ENCODE data around the gene ARL15.

ARL15 gene

GRCh38 chr5:54285686-54286085 lies 24.7 kb downstream of the ARL15 start:
- no peaks in the 10 kb centered on the region for H3K27me3 ChIP-seq (ENCODE audit: control insufficient read depth in 2 of 2, insufficient read depth in 2 of 2, low read length in 2 of 2)
- no peaks in the 10 kb centered on the region for H3K36me3 ChIP-seq (ENCODE audit: control insufficient read depth in 2 of 2, insufficient read depth in 2 of 2, low read length in 2 of 2)
- no peaks in the 10 kb centered on the region for H3K9me3 ChIP-seq (ENCODE audit: control insufficient read depth in 2 of 2, low read length in 2 of 2)
- no peak overlapping the region for H3K27ac ChIP-seq (ENCODE audit: low read depth in 2 of 2, low read length in 2 of 2)
- peaks cover 12 to 17% of the 10 kb centered on the region in 2 donors for H3K4me1 ChIP-seq (ENCODE audit: control insufficient read depth in 2 of 2, insufficient read depth in 2 of 2, low read length in 2 of 2)
- H3K4me3 ChIP-seq (ENCODE audit: low read length in 2 of 2) = no peak overlapping the region
- no peak overlapping the region for H3K9ac ChIP-seq (ENCODE audit: low read depth in 1 of 2, low read length in 2 of 2)

DNA sequence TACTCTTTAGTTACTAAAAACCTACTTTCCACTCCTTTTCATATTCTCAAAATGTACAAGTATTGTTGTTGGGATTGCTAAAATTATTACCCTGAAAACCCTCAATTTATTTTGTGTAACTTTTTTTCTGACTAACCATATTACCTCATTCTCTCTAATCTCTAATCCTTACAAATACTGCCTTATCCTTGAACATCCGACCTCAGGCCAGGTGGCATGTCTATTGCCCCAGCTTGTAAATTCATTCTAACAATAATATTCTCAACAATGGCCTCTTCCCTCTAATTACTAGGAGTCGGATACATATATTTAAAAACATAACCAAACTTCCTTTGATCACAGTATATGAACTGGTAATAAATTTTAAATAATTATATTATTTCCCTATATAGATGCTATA lies 25.8 kb downstream of the ARL15 start:
- Histone ChIP-seq H3K4me1 (ENCODE audit: control insufficient read depth in 2 of 2, insufficient read depth in 2 of 2, low read length in 2 of 2) (peaks cover 11 to 13% of the 10 kb centered on the region in 2 donors), H3K9ac (ENCODE audit: low read depth in 1 of 2, low read length in 2 of 2) (no peak overlapping the region), H3K36me3 (ENCODE audit: control insufficient read depth in 2 of 2, insufficient read depth in 2 of 2, low read length in 2 of 2) (no peaks in the 10 kb centered on the region), H3K27me3 (ENCODE audit: control insufficient read depth in 2 of 2, insufficient read depth in 2 of 2, low read length in 2 of 2) (no peaks in the 10 kb centered on the region), H3K9me3 (ENCODE audit: control insufficient read depth in 2 of 2, low read length in 2 of 2) (peaks cover 0 to 2% of the 10 kb centered on the region in 2 donors), H3K4me3 (ENCODE audit: low read length in 2 of 2) (no peak overlapping the region), H3K27ac (ENCODE audit: low read depth in 2 of 2, low read length in 2 of 2) (no peak overlapping the region)

DNA sequence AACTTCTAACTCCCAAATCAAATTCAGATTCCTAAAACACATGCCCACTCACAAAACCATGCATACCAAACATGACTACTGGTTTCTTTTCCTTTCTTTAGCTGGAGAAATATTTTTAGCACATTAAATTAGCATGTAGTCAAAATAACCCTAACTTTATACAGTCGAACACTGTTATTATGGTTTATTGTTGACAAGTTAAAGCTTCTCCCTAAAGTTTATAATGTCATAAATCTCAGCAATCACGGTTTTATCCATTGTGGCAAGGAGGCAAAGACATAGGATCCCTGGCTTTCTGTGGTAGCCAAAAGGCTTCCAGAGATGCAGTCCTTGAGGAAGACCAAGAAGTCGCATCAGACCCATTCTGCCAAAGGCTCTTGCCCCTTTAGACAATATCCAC lies 27.5 kb downstream of the ARL15 start:
- H3K4me3 ChIP-seq (ENCODE audit: low read length in 2 of 2) = no peak overlapping the region
- H3K9ac ChIP-seq (ENCODE audit: low read depth in 1 of 2, low read length in 2 of 2) = no peak overlapping the region
- H3K27me3 ChIP-seq (ENCODE audit: control insufficient read depth in 2 of 2, insufficient read depth in 2 of 2, low read length in 2 of 2) = no peaks in the 10 kb centered on the region
- peaks cover 0 to 2% of the 10 kb centered on the region in 2 donors for H3K9me3 ChIP-seq (ENCODE audit: control insufficient read depth in 2 of 2, low read length in 2 of 2)
- peaks cover 0 to 5% of the 10 kb centered on the region in 2 donors for H3K4me1 ChIP-seq (ENCODE audit: control insufficient read depth in 2 of 2, insufficient read depth in 2 of 2, low read length in 2 of 2)
- no peaks in the 10 kb centered on the region for H3K36me3 ChIP-seq (ENCODE audit: control insufficient read depth in 2 of 2, insufficient read depth in 2 of 2, low read length in 2 of 2)
- no peak overlapping the region for H3K27ac ChIP-seq (ENCODE audit: low read depth in 2 of 2, low read length in 2 of 2)

GRCh38 chr5:54281960-54282692 lies 28.2 kb downstream of the ARL15 start:
- Histone ChIP-seq H3K27me3 (ENCODE audit: control insufficient read depth in 2 of 2, insufficient read depth in 2 of 2, low read length in 2 of 2) (no peaks in the 10 kb centered on the region), H3K9me3 (ENCODE audit: control insufficient read depth in 2 of 2, low read length in 2 of 2) (peaks cover 0 to 2% of the 10 kb centered on the region in 2 donors), H3K9ac (ENCODE audit: low read depth in 1 of 2, low read length in 2 of 2) (no peak overlapping the region), H3K4me3 (ENCODE audit: low read length in 2 of 2) (no peak overlapping the region), H3K4me1 (ENCODE audit: control insufficient read depth in 2 of 2, insufficient read depth in 2 of 2, low read length in 2 of 2) (peaks cover 0 to 5% of the 10 kb centered on the region in 2 donors), H3K27ac (ENCODE audit: low read depth in 2 of 2, low read length in 2 of 2) (no peak overlapping the region), H3K36me3 (ENCODE audit: control insufficient read depth in 2 of 2, insufficient read depth in 2 of 2, low read length in 2 of 2) (no peaks in the 10 kb centered on the region)

GRCh38 chr5:54279960-54280359 lies 30.4 kb downstream of the ARL15 start:
- H3K27ac ChIP-seq (ENCODE audit: low read depth in 2 of 2, low read length in 2 of 2) = no peak overlapping the region
- peaks cover 0 to 2% of the 10 kb centered on the region in 2 donors for H3K9me3 ChIP-seq (ENCODE audit: control insufficient read depth in 2 of 2, low read length in 2 of 2)
- H3K27me3 ChIP-seq (ENCODE audit: control insufficient read depth in 2 of 2, insufficient read depth in 2 of 2, low read length in 2 of 2) = no peaks in the 10 kb centered on the region
- no peak overlapping the region for H3K9ac ChIP-seq (ENCODE audit: low read depth in 1 of 2, low read length in 2 of 2)
- no peak overlapping the region for H3K4me3 ChIP-seq (ENCODE audit: low read length in 2 of 2)
- peaks cover 0 to 5% of the 10 kb centered on the region in 2 donors for H3K4me1 ChIP-seq (ENCODE audit: control insufficient read depth in 2 of 2, insufficient read depth in 2 of 2, low read length in 2 of 2)
- no peaks in the 10 kb centered on the region for H3K36me3 ChIP-seq (ENCODE audit: control insufficient read depth in 2 of 2, insufficient read depth in 2 of 2, low read length in 2 of 2)

DNA sequence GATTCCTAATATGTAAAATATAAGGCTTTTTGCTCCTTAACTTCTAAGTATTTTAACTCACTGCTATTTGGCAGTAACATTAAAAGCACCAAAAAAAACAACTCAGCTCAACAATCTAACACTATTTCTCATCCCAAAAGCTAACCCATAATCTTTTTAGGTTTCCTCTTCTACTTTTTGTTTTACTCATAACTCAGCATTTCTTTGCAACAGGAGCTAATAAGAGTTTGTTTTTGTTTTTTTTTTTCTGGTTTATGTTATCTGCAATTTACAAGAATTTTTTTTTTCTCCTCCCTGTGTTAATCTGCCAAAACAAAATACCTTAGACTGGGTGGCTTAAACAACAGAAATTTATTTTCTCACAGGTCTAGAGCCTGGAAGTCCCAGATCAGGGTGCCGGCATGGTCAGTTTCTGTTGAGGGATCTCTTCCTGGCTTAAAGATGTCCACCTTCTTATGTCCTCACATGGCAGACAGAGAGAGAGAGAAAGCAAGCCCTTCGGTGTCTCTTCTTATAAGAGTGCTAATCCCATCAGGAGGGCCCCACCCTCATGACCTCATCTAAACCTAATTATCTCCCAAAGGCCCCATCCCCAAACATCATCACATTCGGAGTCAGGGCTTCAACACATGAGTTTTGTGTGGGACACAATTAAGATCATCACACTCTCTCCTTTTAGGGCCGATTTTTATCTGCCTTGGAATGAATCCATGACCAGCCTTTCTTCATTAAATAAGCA lies 31.2 kb downstream of the ARL15 start:
- H3K4me1 ChIP-seq (ENCODE audit: control insufficient read depth in 2 of 2, insufficient read depth in 2 of 2, low read length in 2 of 2) = peaks cover 0 to 2% of the 10 kb centered on the region in 2 donors
- H3K36me3 ChIP-seq (ENCODE audit: control insufficient read depth in 2 of 2, insufficient read depth in 2 of 2, low read length in 2 of 2) = no peaks in the 10 kb centered on the region
- H3K27me3 ChIP-seq (ENCODE audit: control insufficient read depth in 2 of 2, insufficient read depth in 2 of 2, low read length in 2 of 2) = no peaks in the 10 kb centered on the region
- H3K4me3 ChIP-seq (ENCODE audit: low read length in 2 of 2) = no peak overlapping the region
- no peak overlapping the region for H3K9ac ChIP-seq (ENCODE audit: low read depth in 1 of 2, low read length in 2 of 2)
- H3K9me3 ChIP-seq (ENCODE audit: control insufficient read depth in 2 of 2, low read length in 2 of 2) = peaks cover 0 to 2% of the 10 kb centered on the region in 2 donors
- no peak overlapping the region for H3K27ac ChIP-seq (ENCODE audit: low read depth in 2 of 2, low read length in 2 of 2)

GRCh38 chr5:54278036-54278830 lies 32.1 kb downstream of the ARL15 start:
- Histone ChIP-seq H3K36me3 (ENCODE audit: control insufficient read depth in 2 of 2, insufficient read depth in 2 of 2, low read length in 2 of 2) (no peaks in the 10 kb centered on the region), H3K27me3 (ENCODE audit: control insufficient read depth in 2 of 2, insufficient read depth in 2 of 2, low read length in 2 of 2) (no peaks in the 10 kb centered on the region), H3K9ac (ENCODE audit: low read depth in 1 of 2, low read length in 2 of 2) (no peak overlapping the region), H3K4me3 (ENCODE audit: low read length in 2 of 2) (no peak overlapping the region), H3K27ac (ENCODE audit: low read depth in 2 of 2, low read length in 2 of 2) (no peak overlapping the region), H3K9me3 (ENCODE audit: control insufficient read depth in 2 of 2, low read length in 2 of 2) (peaks cover 0 to 2% of the 10 kb centered on the region in 2 donors), H3K4me1 (ENCODE audit: control insufficient read depth in 2 of 2, insufficient read depth in 2 of 2, low read length in 2 of 2) (peaks cover 0 to 2% of the 10 kb centered on the region in 2 donors)

DNA sequence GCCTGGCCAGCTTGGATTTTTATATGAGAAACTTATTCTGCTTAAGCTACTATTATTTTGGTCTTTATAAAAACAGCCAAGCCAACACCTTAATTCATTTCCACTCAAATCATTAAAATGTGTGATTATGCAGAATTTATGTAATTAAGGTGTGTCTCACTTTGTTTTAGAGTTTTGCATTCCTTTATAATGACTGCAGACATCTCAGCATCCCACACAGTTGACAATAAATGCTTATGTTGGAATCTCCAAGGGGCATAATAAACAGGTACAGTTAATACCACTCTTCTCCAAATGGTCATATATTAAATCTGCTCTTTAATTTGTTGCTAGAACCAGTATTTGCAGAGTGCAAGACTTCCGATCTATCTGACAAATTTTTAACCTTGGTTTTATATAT lies 34.3 kb downstream of the ARL15 start:
- H3K4me3 ChIP-seq (ENCODE audit: low read length in 2 of 2) = no peak overlapping the region
- H3K9me3 ChIP-seq (ENCODE audit: control insufficient read depth in 2 of 2, low read length in 2 of 2) = peaks cover 0 to 2% of the 10 kb centered on the region in 2 donors
- H3K36me3 ChIP-seq (ENCODE audit: control insufficient read depth in 2 of 2, insufficient read depth in 2 of 2, low read length in 2 of 2) = no peaks in the 10 kb centered on the region
- no peak overlapping the region for H3K27ac ChIP-seq (ENCODE audit: low read depth in 2 of 2, low read length in 2 of 2)
- H3K27me3 ChIP-seq (ENCODE audit: control insufficient read depth in 2 of 2, insufficient read depth in 2 of 2, low read length in 2 of 2) = no peaks in the 10 kb centered on the region
- no peak overlapping the region for H3K9ac ChIP-seq (ENCODE audit: low read depth in 1 of 2, low read length in 2 of 2)
- H3K4me1 ChIP-seq (ENCODE audit: control insufficient read depth in 2 of 2, insufficient read depth in 2 of 2, low read length in 2 of 2) = no peaks in the 10 kb centered on the region

DNA sequence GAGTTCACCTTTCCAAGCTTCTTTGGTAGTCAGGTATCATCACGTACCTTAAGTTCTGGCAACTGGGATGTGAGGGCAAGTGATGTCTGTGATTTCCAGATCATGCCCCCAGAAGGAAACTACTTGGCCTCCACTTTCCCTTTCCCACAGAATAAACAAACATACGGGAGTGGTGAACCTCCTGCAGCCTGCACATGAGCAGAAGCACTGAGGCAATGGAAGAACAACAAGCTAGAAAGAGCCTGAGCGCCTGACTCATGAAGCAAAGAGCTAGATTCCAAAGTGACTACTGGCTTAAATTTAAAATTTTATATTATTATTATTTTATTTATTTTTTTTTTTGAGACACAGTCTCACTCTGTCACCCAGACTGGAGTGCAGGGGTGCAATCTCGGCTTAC lies 35.0 kb downstream of the ARL15 start:
- Histone ChIP-seq H3K4me3 (ENCODE audit: low read length in 2 of 2) (no peak overlapping the region), H3K27ac (ENCODE audit: low read depth in 2 of 2, low read length in 2 of 2) (no peak overlapping the region), H3K9me3 (ENCODE audit: control insufficient read depth in 2 of 2, low read length in 2 of 2) (peaks cover 0 to 2% of the 10 kb centered on the region in 2 donors), H3K27me3 (ENCODE audit: control insufficient read depth in 2 of 2, insufficient read depth in 2 of 2, low read length in 2 of 2) (no peaks in the 10 kb centered on the region), H3K4me1 (ENCODE audit: control insufficient read depth in 2 of 2, insufficient read depth in 2 of 2, low read length in 2 of 2) (no peaks in the 10 kb centered on the region), H3K36me3 (ENCODE audit: control insufficient read depth in 2 of 2, insufficient read depth in 2 of 2, low read length in 2 of 2) (no peaks in the 10 kb centered on the region), H3K9ac (ENCODE audit: low read depth in 1 of 2, low read length in 2 of 2) (no peak overlapping the region)

DNA sequence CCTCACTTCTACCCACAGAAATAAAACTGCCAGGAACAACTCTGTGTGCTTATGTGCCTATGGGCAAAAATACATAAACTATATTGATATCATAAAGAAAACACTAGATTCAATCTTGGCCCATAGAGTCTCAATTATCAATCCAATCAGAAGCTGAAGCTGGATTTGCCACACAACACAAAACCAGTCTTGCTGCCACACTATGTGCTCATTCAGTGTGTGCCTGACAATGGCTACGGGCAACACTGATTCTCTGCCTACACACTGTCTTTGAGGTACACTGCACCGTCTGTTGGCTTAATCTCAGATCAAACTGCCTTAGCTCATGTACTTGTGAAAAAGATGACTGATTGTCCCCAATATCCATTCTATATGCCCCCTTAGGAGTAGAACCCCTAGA lies 35.4 kb downstream of the ARL15 start:
- H3K36me3 ChIP-seq (ENCODE audit: control insufficient read depth in 2 of 2, insufficient read depth in 2 of 2, low read length in 2 of 2) = no peaks in the 10 kb centered on the region
- H3K27me3 ChIP-seq (ENCODE audit: control insufficient read depth in 2 of 2, insufficient read depth in 2 of 2, low read length in 2 of 2) = no peaks in the 10 kb centered on the region
- no peak overlapping the region for H3K27ac ChIP-seq (ENCODE audit: low read depth in 2 of 2, low read length in 2 of 2)
- no peaks in the 10 kb centered on the region for H3K4me1 ChIP-seq (ENCODE audit: control insufficient read depth in 2 of 2, insufficient read depth in 2 of 2, low read length in 2 of 2)
- H3K4me3 ChIP-seq (ENCODE audit: low read length in 2 of 2) = no peak overlapping the region
- H3K9ac ChIP-seq (ENCODE audit: low read depth in 1 of 2, low read length in 2 of 2) = no peak overlapping the region
- peaks cover 0 to 1% of the 10 kb centered on the region in 2 donors for H3K9me3 ChIP-seq (ENCODE audit: control insufficient read depth in 2 of 2, low read length in 2 of 2)
